ENCODE results near the gene SMARCA4. TPM values are rescaled to one million over a fixed set of nuclear protein-coding genes. Genes with fewer than 3 reads are reported as not detected.
"Not testable (repeated sequence)": the region's sequence is repeated elsewhere in the genome, so short reads cannot be mapped to it uniquely, and the experiment has no call there.

The SMARCA4 gene
- total RNA-seq, 1 donor from 2014 or later = 38.3 TPM

- peak; percentile 100 for DNase-seq (ENCODE audit: low spot score)
These were observed 32.0 kb upstream of the SMARCA4 start, which contains the start of the genes TIMM29 and YIPF2 for GRCh38 chr19:10928563-10929401. TSS of gene TIMM29 (plus strand) at chr19:10928811. CDS start at chr19:10928823, 12 bp downstream. TSS of gene YIPF2 (minus strand) at chr19:10928639. CDS start at chr19:10928410, 229 bp downstream.

DNA sequence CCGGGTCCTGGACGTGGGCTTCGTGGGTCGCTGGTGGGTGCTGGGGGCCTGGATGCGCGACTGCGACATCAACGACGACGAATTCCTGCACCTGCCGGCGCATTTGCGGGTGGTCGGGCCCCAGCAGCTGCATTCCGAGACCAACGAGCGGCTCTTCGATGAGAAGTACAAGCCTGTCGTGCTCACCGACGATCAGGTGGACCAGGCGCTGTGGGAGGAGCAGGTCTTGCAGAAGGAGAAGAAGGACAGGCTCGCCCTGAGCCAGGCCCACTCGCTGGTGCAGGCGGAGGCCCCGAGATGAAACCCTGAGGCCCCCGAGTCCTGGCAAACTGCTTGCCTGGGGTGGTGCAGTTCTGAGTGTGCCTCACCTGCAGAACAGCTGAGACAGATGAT is 31.4 kb upstream of the SMARCA4 start:
- DNase-seq (ENCODE audit: low spot score) = no peak

DNA sequence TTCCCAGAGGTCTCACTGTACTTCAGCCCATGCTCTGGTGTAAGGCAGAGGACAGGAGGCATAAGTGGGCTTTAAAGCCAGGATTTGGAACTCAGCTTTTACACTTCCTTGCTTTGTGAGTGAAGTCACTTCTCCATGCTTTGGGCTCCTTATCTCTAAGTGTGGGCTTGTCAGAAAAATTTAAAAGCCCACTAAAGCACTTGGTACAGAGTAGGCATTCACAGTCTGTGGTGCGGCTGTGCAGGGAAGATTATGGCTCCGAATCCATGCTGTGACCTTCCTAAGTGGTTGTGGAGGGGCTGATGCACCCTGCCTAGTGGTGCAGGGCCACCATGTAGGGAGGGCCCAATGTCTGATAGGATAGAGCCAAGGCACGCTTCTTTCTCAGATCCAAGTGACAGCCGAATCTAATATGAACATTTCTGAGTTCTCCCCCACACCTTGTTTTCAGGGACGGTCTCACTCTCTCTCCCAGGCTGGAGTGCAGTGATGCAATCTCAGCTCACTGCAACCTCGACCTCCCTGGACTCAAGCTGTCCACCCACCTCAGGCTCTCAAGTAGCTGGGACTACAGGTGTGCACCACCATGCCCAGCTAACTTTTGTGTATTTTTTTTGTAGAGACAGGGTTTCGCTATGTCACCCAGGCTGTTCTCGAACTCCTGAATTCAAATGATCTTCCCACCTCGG is 25.3 kb upstream of the SMARCA4 start:
- DNase-seq (ENCODE audit: low spot score) = no peak

DNA sequence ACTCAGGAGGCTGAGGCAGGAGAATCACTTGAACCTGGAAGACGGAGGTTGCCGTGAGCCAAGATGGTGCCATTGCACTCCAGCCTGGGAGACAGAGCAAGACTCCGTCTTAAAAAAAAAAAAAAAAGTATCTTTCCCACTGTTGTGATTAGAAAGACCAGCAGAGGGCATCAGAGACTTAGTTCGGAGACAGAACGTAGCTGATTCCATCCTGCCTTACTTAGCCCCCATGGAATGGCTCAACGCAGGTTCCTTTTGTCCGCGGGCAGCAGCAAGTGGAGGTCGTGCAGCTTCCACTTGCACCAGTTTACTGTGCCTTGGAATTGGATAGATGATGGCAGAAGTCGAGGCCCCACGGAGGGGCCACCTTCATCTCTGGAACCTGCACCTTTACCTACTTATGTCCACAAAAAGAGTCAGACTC is 24.2 kb upstream of the SMARCA4 start:
- peak; percentile 84 for DNase-seq (ENCODE audit: low spot score)

GRCh38 chr19:10941649-10942048 is 19.2 kb upstream of the SMARCA4 start:
- DNase-seq (ENCODE audit: low spot score) = not testable (repeated sequence)

DNA sequence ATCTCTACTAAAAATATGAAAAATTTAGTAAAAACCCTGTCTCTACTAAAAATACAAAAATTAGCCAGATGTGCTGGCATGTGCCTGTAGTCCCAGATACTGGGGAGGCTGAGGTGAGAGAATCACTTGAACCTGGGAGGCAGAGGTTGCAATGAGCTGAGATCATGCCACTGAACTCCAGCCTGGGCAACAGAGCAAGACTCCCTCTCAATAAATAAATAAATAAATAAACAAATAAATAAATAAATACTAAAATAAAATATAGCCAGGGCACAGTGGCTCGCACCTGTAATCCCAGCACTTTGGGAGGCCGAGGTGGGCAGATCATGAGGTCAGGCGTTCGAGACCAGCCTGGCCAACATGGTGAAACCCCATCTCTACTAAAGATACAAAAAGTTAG is 17.4 kb upstream of the SMARCA4 start:
- not testable (repeated sequence) for DNase-seq (ENCODE audit: low spot score)

DNA sequence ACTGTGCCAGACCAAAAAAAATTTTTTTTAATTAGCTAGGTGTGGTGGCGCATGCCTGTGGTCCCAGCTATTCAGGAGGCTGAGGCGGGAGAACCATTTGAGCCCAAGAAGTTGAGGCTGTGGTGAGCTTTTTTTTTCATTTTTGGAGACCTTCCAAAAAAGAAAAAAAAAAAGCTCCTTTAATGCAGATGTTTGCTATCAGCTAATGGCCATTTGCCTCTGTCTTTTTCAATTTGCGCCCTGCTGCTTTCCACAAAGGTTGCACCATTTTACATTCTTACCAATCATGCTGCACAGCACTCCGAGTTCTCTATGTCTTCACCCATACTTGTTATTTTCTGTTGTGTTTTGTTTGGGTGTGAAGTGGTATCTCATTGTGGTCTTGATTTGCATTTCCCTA is 15.6 kb upstream of the SMARCA4 start:
- no peak for DNase-seq (ENCODE audit: low spot score)

DNA sequence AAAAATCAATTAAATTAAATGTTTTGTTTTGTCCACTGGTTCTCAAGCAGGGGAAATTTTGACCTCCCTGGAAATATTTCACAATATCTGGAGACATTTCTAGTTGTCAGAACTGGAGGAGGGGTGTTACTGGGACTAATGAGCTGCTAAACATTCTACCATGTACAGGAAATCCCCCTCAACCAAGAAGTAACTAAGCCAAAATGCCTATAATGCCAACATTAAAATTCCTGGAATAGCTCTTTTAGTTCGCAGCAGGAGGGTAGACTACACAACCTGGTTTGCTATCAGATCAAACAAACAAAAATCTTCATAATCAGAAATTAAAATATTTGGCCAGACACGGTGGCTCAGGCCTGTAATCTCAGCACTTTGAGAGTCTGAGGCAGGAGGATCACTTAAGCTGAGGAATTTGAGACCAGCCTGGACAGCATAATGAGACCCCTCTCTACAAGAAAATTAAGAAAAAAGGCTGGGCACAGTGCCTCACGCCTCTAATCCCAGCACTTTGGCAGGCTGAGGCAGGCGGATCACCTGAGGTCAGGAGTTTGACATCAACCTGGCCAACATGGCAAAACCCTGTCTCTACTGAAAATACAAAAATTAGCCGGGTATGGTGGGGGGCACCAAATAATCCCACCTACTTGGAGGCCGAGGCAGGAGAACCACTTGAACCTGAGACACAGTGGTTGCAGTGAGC is 13.7 kb upstream of the SMARCA4 start:
- no peak for DNase-seq (ENCODE audit: low spot score)

DNA sequence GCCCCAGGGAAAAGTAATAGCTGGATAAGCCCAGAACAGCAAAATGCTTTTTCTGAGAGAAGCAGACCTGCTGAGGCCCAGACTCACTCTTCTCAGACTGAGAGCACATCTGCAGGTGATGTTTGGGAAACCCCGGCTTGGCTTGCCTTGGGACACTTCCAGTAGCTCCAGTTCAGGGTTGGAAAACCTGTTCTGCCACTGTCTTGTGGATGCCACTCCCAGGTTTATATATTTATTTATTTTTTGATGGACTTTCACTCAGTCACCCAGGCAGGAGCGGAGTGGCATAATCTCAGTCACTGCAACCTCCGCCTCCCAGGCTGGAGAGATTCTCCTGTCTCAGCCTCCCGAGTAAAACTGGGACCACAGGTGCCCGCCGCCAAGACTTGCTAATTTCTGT is 8.0 kb upstream of the SMARCA4 start:
- no peak for DNase-seq (ENCODE audit: low spot score)

DNA sequence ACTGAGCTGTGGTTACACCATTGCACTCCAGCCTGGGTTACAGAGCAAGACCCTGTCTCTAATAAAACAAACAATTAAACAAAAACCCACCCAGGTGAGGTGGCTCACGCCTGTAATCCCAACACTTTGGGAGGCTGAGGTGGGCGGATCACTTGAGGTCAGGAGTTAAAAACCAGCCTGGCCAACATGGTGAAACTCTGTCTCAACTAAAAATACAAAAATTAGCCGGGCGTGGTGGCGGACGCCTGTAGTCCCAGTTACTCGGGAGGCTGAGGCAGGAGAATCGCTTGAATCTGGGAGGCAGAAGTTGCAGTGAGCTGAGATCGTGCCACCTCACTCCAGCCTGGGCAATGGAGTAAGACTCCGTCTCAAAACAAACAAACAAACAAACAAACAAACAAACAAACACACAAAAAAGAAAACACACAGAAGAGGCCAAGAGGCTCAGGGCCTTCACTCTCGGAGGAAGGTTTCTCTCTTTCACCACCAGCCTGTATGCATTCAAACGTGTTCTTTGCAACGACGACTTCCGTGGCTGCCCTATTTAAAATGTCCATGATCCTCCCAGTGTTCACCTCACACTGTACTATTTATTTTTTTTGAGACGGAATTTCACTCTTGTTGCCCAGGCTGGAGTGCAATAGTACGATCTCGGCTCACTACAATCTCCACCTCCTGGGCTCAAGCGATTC is 1.4 kb upstream of the SMARCA4 start:
- DNase-seq (ENCODE audit: low spot score) = not testable (repeated sequence)

- peak; percentile 33 for DNase-seq (ENCODE audit: low spot score)
These were observed 437 bp downstream of the SMARCA4 start for GRCh38 chr19:10961073-10961860.

GRCh38 chr19:10962863-10963262 is 2.0 kb downstream of the SMARCA4 start:
- no peak for DNase-seq (ENCODE audit: low spot score)

DNA sequence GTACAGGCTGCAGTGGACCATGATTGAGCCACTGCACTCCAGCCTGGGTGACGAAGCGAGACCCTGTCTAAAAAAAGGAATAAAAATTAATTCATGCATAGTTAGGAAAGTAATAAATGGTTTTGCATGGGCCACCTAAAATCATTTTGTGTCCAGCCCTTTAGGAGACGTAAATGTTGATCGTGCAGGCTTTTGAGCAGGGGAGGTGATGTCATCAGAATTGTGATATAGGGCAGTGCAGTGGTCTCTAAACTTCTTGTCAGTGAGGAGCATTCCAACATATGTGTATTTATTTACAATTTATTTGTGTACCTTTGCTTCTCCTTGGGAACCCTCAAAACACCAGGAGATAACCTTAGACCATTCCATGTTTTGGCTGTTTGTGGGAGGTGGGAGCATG is 3.0 kb downstream of the SMARCA4 start:
- DNase-seq (ENCODE audit: low spot score) = no peak

GRCh38 chr19:10964903-10965302 is 4.1 kb downstream of the SMARCA4 start:
- no peak for DNase-seq (ENCODE audit: low spot score)

GRCh38 chr19:10965398-10965797 is 4.6 kb downstream of the SMARCA4 start:
- no peak for DNase-seq (ENCODE audit: low spot score)

- DNase-seq (ENCODE audit: low spot score) = no peak
These were observed 6.0 kb downstream of the SMARCA4 start for GRCh38 chr19:10966809-10967208.

GRCh38 chr19:10968527-10969135 is 7.8 kb downstream of the SMARCA4 start:
- no peak for DNase-seq (ENCODE audit: low spot score)

GRCh38 chr19:10971107-10971726 is 10.4 kb downstream of the SMARCA4 start:
- no peak for DNase-seq (ENCODE audit: low spot score)

GRCh38 chr19:10975374-10976130 is 14.7 kb downstream of the SMARCA4 start:
- DNase-seq (ENCODE audit: low spot score) = peak; percentile 77
